HCT116 (cell line): ENCODE data around the gene SCAF4.

Source experiments
- CTCF ChIP-seq, 3 experiments: fragments of 200-600 bp in 1 of 3; sonication (generic) in 1 of 3; IDR thresholded peaks in 2 of 3; conservative IDR thresholded peaks in 1 of 3; 2 replicates each; pipeline ENCODE4 v1.5.1; 2012 to 2017; ENCODE audit warnings: low read depth in 2 of 3, low read length in 2 of 3, antibody characterized with exemption in 1 of 3, borderline replicate concordance in 1 of 3, control low read depth in 1 of 3, mild to moderate bottlenecking in 1 of 3, mixed read lengths in 1 of 3, mixed run types in 1 of 3, moderate library complexity in 1 of 3; ENCODE audit not compliant: insufficient read depth in 1 of 3
- EZH2 ChIP-seq: fragments of 200-600 bp; sonication (generic); IDR thresholded peaks from 2 replicates; pipeline ENCODE4 v1.6.1; 2017; ENCODE audit warnings: antibody characterized with exemption, mixed run types
- EZH2phosphoT487 ChIP-seq: fragments of 200-600 bp; IDR thresholded peaks from 2 replicates; pipeline ENCODE4 v1.6.1; 2018; ENCODE audit warnings: antibody characterized with exemption, borderline replicate concordance
- POLR2AphosphoS5 ChIP-seq: IDR thresholded peaks from 2 replicates; pipeline ENCODE4 v1.6.1; 2011; ENCODE audit warnings: mild to moderate bottlenecking, low read depth, low read length, moderate library complexity
- RAD21 ChIP-seq: IDR thresholded peaks from 2 replicates; pipeline ENCODE4 v1.6.1; 2012; ENCODE audit warnings: low read depth, mild to moderate bottlenecking

- no peak for TF ChIP-seq CTCF (IDR thresholded peaks at IDR 0.05 in 2 of 3, conservative IDR thresholded peaks at IDR 0.05 in 1 of 3; ENCODE audit: borderline replicate concordance in 1 of 3, insufficient read depth in 1 of 3, low read depth in 2 of 3, low read length in 2 of 3)
- no peak for TF ChIP-seq RAD21
- no peak for TF ChIP-seq POLR2AphosphoS5
- no peak for TF ChIP-seq EZH2
- no peak for TF ChIP-seq EZH2phosphoT487
Measured at GRCh38 chr21:31698461-31698860, 33.5 kb downstream of the SCAF4 start.
